Measurements from ENCODE around the gene ELMO3. TPM values are rescaled to one million over a fixed set of nuclear protein-coding genes. Genes with fewer than 3 reads are reported as not detected.

ELMO3 gene
- total RNA-seq, 1 donor from 2014 or later: not detected

DNA sequence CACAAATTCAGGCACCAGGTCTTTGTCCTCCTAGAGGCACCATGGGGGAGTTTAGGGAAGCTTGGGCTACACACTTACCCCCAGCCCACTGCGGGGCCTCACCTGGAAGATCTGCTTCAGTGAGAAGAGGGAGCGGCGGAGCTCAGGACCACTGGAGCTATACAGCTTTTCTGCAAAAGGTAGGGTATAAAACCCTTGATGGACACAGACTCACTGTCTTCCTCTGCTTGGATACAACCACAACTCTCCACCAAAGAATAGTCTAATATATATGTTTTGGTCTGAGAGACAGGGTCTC lies 39.3 kb downstream of the ELMO3 start:
- no peaks in the 10 kb centered on the region for H3K27me3 ChIP-seq
- H3K27me3 Mint-ChIP-seq (ENCODE audit: insufficient read depth, low read depth): no peaks in the 10 kb centered on the region
- TF ChIP-seq CTCF (IDR thresholded peaks at IDR 0.05) (no peak), EZH2phosphoT487 (IDR thresholded peaks at IDR 0.05) (no peak), EZH2 (IDR thresholded peaks at IDR 0.05) (no peak)
- H4K20me1 ChIP-seq (ENCODE audit: low read depth): no peaks in the 10 kb centered on the region
- H3K36me3 Mint-ChIP-seq: no peaks in the 10 kb centered on the region
- no peak overlapping the region for H3K4me3 ChIP-seq
- no peak overlapping the region for H2AFZ ChIP-seq (replicated peaks)
- peaks cover 8% of the 10 kb centered on the region for H3K4me1 Mint-ChIP-seq
- H3K4me3 Mint-ChIP-seq: no peak overlapping the region
- H3K9ac ChIP-seq: no peak overlapping the region
- DNase-seq (ENCODE audit: low spot score): no peak
- H3K36me3 ChIP-seq: no peaks in the 10 kb centered on the region
- H3F3A ChIP-seq (ENCODE audit: low read depth): no peaks in the 10 kb centered on the region
- no peak overlapping the region for H3K27ac ChIP-seq
- no peaks in the 10 kb centered on the region for H3K79me2 ChIP-seq (ENCODE audit: low read depth)
- no peak overlapping the region for H3K4me2 ChIP-seq
- H3K4me1 ChIP-seq: no peaks in the 10 kb centered on the region
- H3K9me3 Mint-ChIP-seq: no peaks in the 10 kb centered on the region
- no peaks in the 10 kb centered on the region for H3K9me3 ChIP-seq (ENCODE audit: low read depth)
- no peak overlapping the region for H3K27ac Mint-ChIP-seq

- no peaks in the 10 kb centered on the region for H3K9me3 Mint-ChIP-seq
- Histone ChIP-seq H3K4me3 (no peak overlapping the region), H3K4me1 (no peaks in the 10 kb centered on the region), H3K36me3 (no peaks in the 10 kb centered on the region), H2AFZ (replicated peaks) (no peak overlapping the region), H3K79me2 (ENCODE audit: low read depth) (no peaks in the 10 kb centered on the region), H3K27ac (no peak overlapping the region), H3F3A (ENCODE audit: low read depth) (no peaks in the 10 kb centered on the region), H3K9me3 (ENCODE audit: low read depth) (no peaks in the 10 kb centered on the region), H3K4me2 (no peak overlapping the region), H3K9ac (no peak overlapping the region), H3K27me3 (no peaks in the 10 kb centered on the region), H4K20me1 (ENCODE audit: low read depth) (no peaks in the 10 kb centered on the region)
- TF ChIP-seq EZH2phosphoT487 (IDR thresholded peaks at IDR 0.05) (no peak), CTCF (IDR thresholded peaks at IDR 0.05) (no peak), EZH2 (IDR thresholded peaks at IDR 0.05) (no peak)
- H3K27ac Mint-ChIP-seq: no peak overlapping the region
- H3K27me3 Mint-ChIP-seq (ENCODE audit: insufficient read depth, low read depth): no peaks in the 10 kb centered on the region
- H3K4me1 Mint-ChIP-seq: peaks cover 8% of the 10 kb centered on the region
- H3K36me3 Mint-ChIP-seq: no peaks in the 10 kb centered on the region
- no peak for DNase-seq (ENCODE audit: low spot score)
- H3K4me3 Mint-ChIP-seq: no peak overlapping the region
Measured at GRCh38 chr16:67238806-67239470, 40.0 kb downstream of the ELMO3 start.

- no peaks in the 10 kb centered on the region for H3K36me3 ChIP-seq
- Mint-ChIP-seq H3K27ac (no peak overlapping the region), H3K4me1 (peaks cover 13% of the 10 kb centered on the region), H3K27me3 (ENCODE audit: insufficient read depth, low read depth) (peaks cover 2% of the 10 kb centered on the region), H3K9me3 (no peaks in the 10 kb centered on the region), H3K4me3 (no peak overlapping the region), H3K36me3 (no peaks in the 10 kb centered on the region)
- DNase-seq (ENCODE audit: low spot score): no peak
- TF ChIP-seq EZH2phosphoT487 (IDR thresholded peaks at IDR 0.05) (no peak), EZH2 (IDR thresholded peaks at IDR 0.05) (no peak)
- H3K4me2 ChIP-seq: no peak overlapping the region
- no peaks in the 10 kb centered on the region for H3K79me2 ChIP-seq (ENCODE audit: low read depth)
- no peak overlapping the region for H3K27ac ChIP-seq
- peaks cover 2% of the 10 kb centered on the region for H4K20me1 ChIP-seq (ENCODE audit: low read depth)
- no peak overlapping the region for H3K4me3 ChIP-seq
- H3K27me3 ChIP-seq: no peaks in the 10 kb centered on the region
- no peaks in the 10 kb centered on the region for H3F3A ChIP-seq (ENCODE audit: low read depth)
- no peak overlapping the region for H2AFZ ChIP-seq (replicated peaks)
- no peaks in the 10 kb centered on the region for H3K9me3 ChIP-seq (ENCODE audit: low read depth)
- H3K4me1 ChIP-seq: peaks cover 3% of the 10 kb centered on the region
- H3K9ac ChIP-seq: no peak overlapping the region
Measured at GRCh38 chr16:67240506-67240905, 41.6 kb downstream of the ELMO3 start.

DNA sequence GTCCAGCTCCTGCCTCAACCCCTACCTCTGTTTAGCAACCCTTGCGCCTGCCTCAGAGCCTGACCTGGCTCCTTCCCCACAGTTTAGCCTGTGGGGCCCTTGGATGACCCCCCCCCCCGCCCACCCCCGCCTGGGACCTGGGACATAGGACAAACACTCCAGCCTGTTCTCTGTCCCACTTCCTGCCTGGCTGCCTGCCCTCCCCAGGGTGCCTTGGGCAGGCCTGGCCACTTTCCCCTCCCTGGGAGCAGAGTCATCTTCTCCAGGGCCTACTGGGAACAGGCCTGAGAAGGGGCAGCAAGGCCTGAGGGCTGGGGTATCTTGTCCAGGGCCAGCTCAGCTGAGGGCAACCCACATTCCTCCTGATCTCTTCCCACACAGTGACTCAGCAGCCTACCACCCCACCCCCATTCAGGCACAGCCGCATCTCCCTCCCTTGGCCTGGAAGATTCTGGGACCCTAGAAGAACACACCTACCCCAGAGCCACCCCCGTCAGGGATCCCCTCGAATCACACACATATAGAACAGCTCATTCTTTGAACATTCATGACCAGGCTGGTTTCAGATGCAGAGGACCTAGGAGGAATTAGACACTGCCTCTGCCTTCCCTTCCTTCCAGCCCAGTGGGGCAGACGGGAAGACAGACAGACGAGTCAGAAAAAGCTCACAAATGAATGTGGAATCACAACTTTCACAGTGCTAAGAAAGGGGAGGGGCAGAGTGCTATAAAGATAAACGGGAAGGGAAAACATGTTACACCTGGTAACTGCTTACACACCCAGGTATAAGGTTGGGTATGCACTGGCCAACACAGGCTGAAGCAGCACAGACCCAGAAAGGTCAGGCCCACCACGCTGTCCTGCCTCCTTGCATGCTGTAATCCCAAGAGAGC lies 42.3 kb downstream of the ELMO3 start:
- H3K36me3 ChIP-seq: no peaks in the 10 kb centered on the region
- Mint-ChIP-seq H3K27ac (no peak overlapping the region), H3K9me3 (no peaks in the 10 kb centered on the region), H3K4me3 (no peak overlapping the region), H3K27me3 (ENCODE audit: insufficient read depth, low read depth) (peaks cover 2% of the 10 kb centered on the region), H3K36me3 (no peaks in the 10 kb centered on the region), H3K4me1 (peaks cover 17% of the 10 kb centered on the region)
- no peak for DNase-seq (ENCODE audit: low spot score)
- H3F3A ChIP-seq (ENCODE audit: low read depth): peaks cover 4% of the 10 kb centered on the region
- no peak overlapping the region for H3K4me2 ChIP-seq
- no peak overlapping the region for H2AFZ ChIP-seq (replicated peaks)
- no peaks in the 10 kb centered on the region for H3K9me3 ChIP-seq (ENCODE audit: low read depth)
- peaks cover 6% of the 10 kb centered on the region for H4K20me1 ChIP-seq (ENCODE audit: low read depth)
- peaks cover 6% of the 10 kb centered on the region for H3K4me1 ChIP-seq
- H3K27ac ChIP-seq: no peak overlapping the region
- H3K79me2 ChIP-seq (ENCODE audit: low read depth): no peaks in the 10 kb centered on the region
- no peak overlapping the region for H3K9ac ChIP-seq
- no peaks in the 10 kb centered on the region for H3K27me3 ChIP-seq
- no peak overlapping the region for H3K4me3 ChIP-seq
- TF ChIP-seq EZH2 (IDR thresholded peaks at IDR 0.05) (no peak), CTCF (IDR thresholded peaks at IDR 0.05) (no peak), EZH2phosphoT487 (IDR thresholded peaks at IDR 0.05) (no peak)

Measured in neural progenitor cell (in vitro differentiated cells).